Measurements from ENCODE around the gene BRD7. TPM values are rescaled to one million over a fixed set of nuclear protein-coding genes. Genes with fewer than 3 reads are reported as not detected.

BRD7 gene
- polyA plus RNA-seq, 2 of the 4 experiments (the other 2 are of a cell fraction): 60.4 to 94.5 TPM

DNA sequence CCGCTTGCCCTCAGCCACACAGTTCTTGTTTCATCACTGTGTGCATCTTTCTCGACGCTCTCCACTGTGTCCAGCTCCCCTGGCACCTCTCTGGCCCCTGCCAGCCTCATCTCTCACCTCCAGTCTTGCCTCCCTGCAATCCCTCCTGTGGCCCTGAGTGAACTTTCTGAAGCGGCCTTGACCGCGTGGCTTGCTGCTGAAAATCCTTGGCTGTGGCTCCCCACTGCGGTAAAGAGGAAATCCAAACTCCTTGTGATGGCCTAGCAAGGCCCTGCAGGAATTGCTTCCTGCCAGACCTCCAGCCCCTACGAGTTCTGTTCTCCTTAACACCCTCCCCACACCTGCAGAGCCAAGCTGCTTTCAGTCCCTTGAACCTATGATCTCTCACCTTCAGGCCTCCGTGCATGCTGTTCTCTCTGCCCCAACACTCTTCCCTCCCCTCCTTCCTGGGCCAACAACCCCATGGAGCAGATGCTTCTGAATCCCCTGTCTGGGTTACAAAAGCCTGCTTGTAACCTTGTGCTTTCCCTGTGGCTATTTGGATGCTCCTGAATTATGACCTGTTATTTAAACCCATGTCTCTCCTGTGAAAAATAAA is 33.6 kb upstream of the BRD7 start:
- POLR2A ChIA-PET: no interaction called here
- Histone ChIP-seq H3K4me2 (no peak overlapping the region), H3K4me1 (peaks cover 3% of the 10 kb centered on the region; the same call in 1 of the 3 replicates), H3K4me3 (no peak overlapping the region), H3K27ac (no peak overlapping the region), H3K9me3 (no peaks in the 10 kb centered on the region)
- CTCF ChIA-PET: no interaction called here
- FAIRE-seq (no peak), ATAC-seq (no peak), DNase-seq (ENCODE audit: low read depth in 1 of 2, low spot score in 1 of 2) (no peak)
- 58% methylated on average over 9 of the region's 9 CpGs for WGBS (ENCODE audit: missing lambda C conversion rate)
- TF ChIP-seq SMC3 (IDR thresholded peaks at IDR 0.05) (no peak), EHF (CRISPR knock-in tag; IDR thresholded peaks at IDR 0.05) (no peak), CHD4 (IDR thresholded peaks at IDR 0.05; ENCODE audit: borderline replicate concordance) (no peak), POLR2AphosphoS2 (conservative IDR thresholded peaks at IDR 0.05; ENCODE audit: low read length) (no peak), POLR2A (IDR thresholded peaks at IDR 0.05; ENCODE audit: low read length) (no peak), PHF8 (IDR thresholded peaks at IDR 0.05; ENCODE audit: borderline replicate concordance, low read depth) (no peak), TFCP2L1 (CRISPR knock-in tag; IDR thresholded peaks at IDR 0.05) (no peak), RFX5 (IDR thresholded peaks at IDR 0.05) (no peak), ESRRA (IDR thresholded peaks at IDR 0.05; ENCODE audit: borderline replicate concordance, low read length) (no peak), GATA3 (IDR thresholded peaks at IDR 0.05; ENCODE audit: borderline replicate concordance) (no peak)
- TF ChIP-seq, protein P1, sequence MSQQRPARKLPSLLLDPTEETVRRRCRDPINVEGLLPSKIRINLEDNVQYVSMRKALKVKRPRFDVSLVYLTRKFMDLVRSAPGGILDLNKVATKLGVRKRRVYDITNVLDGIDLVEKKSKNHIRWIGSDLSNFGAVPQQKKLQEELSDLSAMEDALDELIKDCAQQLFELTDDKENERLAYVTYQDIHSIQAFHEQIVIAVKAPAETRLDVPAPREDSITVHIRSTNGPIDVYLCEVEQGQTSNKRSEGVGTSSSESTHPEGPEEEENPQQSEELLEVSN (IDR thresholded peaks at IDR 0.05; ENCODE audit: borderline replicate concordance, low read depth): no peak
- TF ChIP-seq, protein P2, sequence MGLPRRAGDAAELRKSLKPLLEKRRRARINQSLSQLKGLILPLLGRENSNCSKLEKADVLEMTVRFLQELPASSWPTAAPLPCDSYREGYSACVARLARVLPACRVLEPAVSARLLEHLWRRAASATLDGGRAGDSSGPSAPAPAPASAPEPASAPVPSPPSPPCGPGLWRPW (IDR thresholded peaks at IDR 0.05): no peak

DNA sequence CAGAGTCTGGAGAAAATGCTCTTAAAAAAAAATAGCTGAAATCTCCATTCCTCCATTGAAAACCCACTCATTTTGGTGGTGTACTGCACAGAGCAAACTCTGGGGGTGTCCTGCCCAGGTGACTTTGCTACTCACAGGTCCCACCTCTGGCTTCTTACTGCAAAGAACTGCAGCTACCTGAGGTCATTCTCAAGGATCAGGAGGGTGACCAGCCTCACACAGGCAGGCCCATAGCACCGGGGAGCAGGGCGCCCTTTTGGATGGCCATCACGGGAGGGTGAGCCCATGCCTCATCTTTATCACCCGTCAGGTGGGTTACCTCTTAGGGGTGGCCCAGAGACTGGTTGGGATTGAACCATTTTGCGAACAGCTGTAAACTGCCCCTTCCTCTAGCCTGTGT is 32.6 kb upstream of the BRD7 start:
- ChIA-PET POLR2A (no interaction called here), CTCF (no interaction called here)
- Histone ChIP-seq H3K4me2 (no peak overlapping the region), H3K9me3 (no peaks in the 10 kb centered on the region), H3K4me1 (peaks cover 11% of the 10 kb centered on the region; the same call in 2 of the 3 replicates), H3K27ac (no peak overlapping the region), H3K4me3 (no peak overlapping the region)
- TF ChIP-seq RAD21 (conservative IDR thresholded peaks at IDR 0.05 in 1 of 2, IDR thresholded peaks at IDR 0.05 in 1 of 2) (no peak), SREBF2 (IDR thresholded peaks at IDR 0.05) (no peak), CHD2 (IDR thresholded peaks at IDR 0.05; ENCODE audit: low read length, partially characterized antibody) (no peak), EP300 (IDR thresholded peaks at IDR 0.05) (no peak), BHLHE40 (IDR thresholded peaks at IDR 0.05; ENCODE audit: low read depth, low read length) (no peak), NFE2L2 (conservative IDR thresholded peaks at IDR 0.05; ENCODE audit: low read length) (no peak), GATA3 (IDR thresholded peaks at IDR 0.05; ENCODE audit: borderline replicate concordance) (no peak)
- TF ChIP-seq, protein P3, sequence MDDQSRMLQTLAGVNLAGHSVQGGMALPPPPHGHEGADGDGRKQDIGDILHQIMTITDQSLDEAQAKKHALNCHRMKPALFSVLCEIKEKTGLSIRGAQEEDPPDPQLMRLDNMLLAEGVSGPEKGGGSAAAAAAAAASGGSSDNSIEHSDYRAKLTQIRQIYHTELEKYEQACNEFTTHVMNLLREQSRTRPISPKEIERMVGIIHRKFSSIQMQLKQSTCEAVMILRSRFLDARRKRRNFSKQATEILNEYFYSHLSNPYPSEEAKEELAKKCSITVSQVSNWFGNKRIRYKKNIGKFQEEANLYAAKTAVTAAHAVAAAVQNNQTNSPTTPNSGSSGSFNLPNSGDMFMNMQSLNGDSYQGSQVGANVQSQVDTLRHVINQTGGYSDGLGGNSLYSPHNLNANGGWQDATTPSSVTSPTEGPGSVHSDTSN (IDR thresholded peaks at IDR 0.05): no peak
- TF ChIP-seq, protein P2 (IDR thresholded peaks at IDR 0.05): no peak
- TF ChIP-seq, protein P4, sequence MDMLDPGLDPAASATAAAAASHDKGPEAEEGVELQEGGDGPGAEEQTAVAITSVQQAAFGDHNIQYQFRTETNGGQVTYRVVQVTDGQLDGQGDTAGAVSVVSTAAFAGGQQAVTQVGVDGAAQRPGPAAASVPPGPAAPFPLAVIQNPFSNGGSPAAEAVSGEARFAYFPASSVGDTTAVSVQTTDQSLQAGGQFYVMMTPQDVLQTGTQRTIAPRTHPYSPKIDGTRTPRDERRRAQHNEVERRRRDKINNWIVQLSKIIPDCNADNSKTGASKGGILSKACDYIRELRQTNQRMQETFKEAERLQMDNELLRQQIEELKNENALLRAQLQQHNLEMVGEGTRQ (IDR thresholded peaks at IDR 0.05): no peak
- FAIRE-seq (no peak), ATAC-seq (no peak), DNase-seq (ENCODE audit: low read depth in 1 of 2, low spot score in 1 of 2) (no peak)
- 83% methylated on average over 5 of the region's 5 CpGs for WGBS (ENCODE audit: missing lambda C conversion rate)

DNA sequence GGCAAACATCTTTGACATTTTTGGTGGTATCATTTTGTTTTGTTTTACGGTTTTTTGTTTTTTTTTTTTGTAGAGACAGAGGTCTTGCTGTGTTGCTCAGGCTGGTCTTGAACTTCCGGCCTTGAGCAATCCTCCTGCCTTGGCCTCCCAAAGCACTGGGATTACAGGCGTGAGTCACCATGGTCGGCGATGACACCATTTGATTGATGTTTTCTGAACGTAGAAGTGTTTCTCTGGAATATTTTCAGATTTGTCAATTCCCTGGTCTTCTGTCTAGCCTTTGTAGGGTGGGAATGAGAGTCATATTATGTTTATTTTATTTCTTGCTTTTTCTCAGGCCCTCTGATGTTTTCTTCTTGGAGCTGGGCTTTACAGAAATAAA is 32.2 kb upstream of the BRD7 start:
- ChIA-PET POLR2A (no interaction called here), CTCF (no interaction called here)
- no peak for FAIRE-seq
- no peaks in the 10 kb centered on the region for H3K9me3 ChIP-seq
- TF ChIP-seq BHLHE40 (IDR thresholded peaks at IDR 0.05; ENCODE audit: low read depth, low read length) (no peak), HOXA7 (CRISPR knock-in tag; IDR thresholded peaks at IDR 0.05) (no peak)
- H3K27ac ChIP-seq: no peak overlapping the region
- H3K4me2 ChIP-seq: no peak overlapping the region
- WGBS (ENCODE audit: missing lambda C conversion rate): 52% methylated on average over 6 of the region's 6 CpGs
- H3K4me3 ChIP-seq: no peak overlapping the region
- H3K4me1 ChIP-seq: peaks cover 11% of the 10 kb centered on the region; the same call in 2 of the 3 replicates
- ATAC-seq: no peak
- no peak for DNase-seq (ENCODE audit: low read depth in 1 of 2, low spot score in 1 of 2)

All from A549 (cell line).